ENCODE data around the gene CLUH.
A peak's percentile ranks its signal among the peaks of the same experiment; 100 is the strongest.

The CLUH gene

DNA sequence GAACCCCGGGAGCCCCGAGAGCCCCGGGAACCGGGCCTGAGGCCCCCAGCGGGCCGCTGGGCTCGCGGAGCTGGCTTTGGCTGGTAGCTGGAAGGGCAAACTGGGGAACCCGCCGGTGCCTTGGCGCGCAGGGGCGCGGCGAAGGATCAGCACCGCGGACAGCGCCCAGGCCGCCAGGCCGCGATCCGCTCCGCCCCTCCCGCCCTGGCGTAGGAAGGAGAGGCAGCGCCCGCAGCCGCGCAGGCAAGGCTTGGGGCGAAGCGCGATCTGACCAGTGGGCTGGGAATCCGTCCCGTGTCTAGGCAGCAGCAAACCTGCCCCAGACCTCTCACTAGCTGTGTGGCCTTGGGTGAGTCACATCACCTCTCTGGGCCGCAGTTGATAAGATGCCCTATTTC is 38.2 kb upstream of the CLUH start (continued):
- TF ChIP-seq, protein P1, sequence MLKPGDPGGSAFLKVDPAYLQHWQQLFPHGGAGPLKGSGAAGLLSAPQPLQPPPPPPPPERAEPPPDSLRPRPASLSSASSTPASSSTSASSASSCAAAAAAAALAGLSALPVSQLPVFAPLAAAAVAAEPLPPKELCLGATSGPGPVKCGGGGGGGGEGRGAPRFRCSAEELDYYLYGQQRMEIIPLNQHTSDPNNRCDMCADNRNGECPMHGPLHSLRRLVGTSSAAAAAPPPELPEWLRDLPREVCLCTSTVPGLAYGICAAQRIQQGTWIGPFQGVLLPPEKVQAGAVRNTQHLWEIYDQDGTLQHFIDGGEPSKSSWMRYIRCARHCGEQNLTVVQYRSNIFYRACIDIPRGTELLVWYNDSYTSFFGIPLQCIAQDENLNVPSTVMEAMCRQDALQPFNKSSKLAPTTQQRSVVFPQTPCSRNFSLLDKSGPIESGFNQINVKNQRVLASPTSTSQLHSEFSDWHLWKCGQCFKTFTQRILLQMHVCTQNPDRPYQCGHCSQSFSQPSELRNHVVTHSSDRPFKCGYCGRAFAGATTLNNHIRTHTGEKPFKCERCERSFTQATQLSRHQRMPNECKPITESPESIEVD (tag by site-specific recombination; IDR thresholded peaks at IDR 0.05) = no peak
- TF ChIP-seq KLF7 (tag by site-specific recombination; IDR thresholded peaks at IDR 0.05; ENCODE audit: borderline replicate concordance) = peak; percentile 25; the same call in 1 of the 2 replicates
- TF ChIP-seq, protein P2, sequence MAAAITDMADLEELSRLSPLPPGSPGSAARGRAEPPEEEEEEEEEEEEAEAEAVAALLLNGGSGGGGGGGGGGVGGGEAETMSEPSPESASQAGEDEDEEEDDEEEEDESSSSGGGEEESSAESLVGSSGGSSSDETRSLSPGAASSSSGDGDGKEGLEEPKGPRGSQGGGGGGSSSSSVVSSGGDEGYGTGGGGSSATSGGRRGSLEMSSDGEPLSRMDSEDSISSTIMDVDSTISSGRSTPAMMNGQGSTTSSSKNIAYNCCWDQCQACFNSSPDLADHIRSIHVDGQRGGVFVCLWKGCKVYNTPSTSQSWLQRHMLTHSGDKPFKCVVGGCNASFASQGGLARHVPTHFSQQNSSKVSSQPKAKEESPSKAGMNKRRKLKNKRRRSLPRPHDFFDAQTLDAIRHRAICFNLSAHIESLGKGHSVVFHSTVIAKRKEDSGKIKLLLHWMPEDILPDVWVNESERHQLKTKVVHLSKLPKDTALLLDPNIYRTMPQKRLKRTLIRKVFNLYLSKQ (tag by site-specific recombination; IDR thresholded peaks at IDR 0.05; ENCODE audit: borderline replicate concordance) = no peak
- TF ChIP-seq ZNF610 (tag by site-specific recombination; IDR thresholded peaks at IDR 0.05; ENCODE audit: borderline replicate concordance) = no peak
- TF ChIP-seq, protein P3, sequence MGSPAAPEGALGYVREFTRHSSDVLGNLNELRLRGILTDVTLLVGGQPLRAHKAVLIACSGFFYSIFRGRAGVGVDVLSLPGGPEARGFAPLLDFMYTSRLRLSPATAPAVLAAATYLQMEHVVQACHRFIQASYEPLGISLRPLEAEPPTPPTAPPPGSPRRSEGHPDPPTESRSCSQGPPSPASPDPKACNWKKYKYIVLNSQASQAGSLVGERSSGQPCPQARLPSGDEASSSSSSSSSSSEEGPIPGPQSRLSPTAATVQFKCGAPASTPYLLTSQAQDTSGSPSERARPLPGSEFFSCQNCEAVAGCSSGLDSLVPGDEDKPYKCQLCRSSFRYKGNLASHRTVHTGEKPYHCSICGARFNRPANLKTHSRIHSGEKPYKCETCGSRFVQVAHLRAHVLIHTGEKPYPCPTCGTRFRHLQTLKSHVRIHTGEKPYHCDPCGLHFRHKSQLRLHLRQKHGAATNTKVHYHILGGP (tag by site-specific recombination; IDR thresholded peaks at IDR 0.05) = no peak
- TF ChIP-seq, protein P4, sequence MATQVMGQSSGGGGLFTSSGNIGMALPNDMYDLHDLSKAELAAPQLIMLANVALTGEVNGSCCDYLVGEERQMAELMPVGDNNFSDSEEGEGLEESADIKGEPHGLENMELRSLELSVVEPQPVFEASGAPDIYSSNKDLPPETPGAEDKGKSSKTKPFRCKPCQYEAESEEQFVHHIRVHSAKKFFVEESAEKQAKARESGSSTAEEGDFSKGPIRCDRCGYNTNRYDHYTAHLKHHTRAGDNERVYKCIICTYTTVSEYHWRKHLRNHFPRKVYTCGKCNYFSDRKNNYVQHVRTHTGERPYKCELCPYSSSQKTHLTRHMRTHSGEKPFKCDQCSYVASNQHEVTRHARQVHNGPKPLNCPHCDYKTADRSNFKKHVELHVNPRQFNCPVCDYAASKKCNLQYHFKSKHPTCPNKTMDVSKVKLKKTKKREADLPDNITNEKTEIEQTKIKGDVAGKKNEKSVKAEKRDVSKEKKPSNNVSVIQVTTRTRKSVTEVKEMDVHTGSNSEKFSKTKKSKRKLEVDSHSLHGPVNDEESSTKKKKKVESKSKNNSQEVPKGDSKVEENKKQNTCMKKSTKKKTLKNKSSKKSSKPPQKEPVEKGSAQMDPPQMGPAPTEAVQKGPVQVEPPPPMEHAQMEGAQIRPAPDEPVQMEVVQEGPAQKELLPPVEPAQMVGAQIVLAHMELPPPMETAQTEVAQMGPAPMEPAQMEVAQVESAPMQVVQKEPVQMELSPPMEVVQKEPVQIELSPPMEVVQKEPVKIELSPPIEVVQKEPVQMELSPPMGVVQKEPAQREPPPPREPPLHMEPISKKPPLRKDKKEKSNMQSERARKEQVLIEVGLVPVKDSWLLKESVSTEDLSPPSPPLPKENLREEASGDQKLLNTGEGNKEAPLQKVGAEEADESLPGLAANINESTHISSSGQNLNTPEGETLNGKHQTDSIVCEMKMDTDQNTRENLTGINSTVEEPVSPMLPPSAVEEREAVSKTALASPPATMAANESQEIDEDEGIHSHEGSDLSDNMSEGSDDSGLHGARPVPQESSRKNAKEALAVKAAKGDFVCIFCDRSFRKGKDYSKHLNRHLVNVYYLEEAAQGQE (tag by site-specific recombination; IDR thresholded peaks at IDR 0.05) = peak; percentile 99
- no peak for TF ChIP-seq OVOL3 (tag by site-specific recombination; IDR thresholded peaks at IDR 0.05)
- TF ChIP-seq, protein P5, sequence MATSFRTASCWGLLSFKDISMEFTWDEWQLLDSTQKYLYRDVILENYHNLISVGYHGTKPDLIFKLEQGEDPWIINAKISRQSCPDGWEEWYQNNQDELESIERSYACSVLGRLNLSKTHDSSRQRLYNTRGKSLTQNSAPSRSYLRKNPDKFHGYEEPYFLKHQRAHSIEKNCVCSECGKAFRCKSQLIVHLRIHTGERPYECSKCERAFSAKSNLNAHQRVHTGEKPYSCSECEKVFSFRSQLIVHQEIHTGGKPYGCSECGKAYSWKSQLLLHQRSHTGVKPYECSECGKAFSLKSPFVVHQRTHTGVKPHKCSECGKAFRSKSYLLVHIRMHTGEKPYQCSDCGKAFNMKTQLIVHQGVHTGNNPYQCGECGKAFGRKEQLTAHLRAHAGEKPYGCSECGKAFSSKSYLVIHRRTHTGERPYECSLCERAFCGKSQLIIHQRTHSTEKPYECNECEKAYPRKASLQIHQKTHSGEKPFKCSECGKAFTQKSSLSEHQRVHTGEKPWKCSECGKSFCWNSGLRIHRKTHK (tag by site-specific recombination; IDR thresholded peaks at IDR 0.05) = no peak
- TF ChIP-seq, protein P6, sequence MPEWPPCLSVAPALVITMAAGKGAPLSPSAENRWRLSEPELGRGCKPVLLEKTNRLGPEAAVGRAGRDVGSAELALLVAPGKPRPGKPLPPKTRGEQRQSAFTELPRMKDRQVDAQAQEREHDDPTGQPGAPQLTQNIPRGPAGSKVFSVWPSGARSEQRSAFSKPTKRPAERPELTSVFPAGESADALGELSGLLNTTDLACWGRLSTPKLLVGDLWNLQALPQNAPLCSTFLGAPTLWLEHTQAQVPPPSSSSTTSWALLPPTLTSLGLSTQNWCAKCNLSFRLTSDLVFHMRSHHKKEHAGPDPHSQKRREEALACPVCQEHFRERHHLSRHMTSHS (tag by site-specific recombination; IDR thresholded peaks at IDR 0.05) = no peak
- TF ChIP-seq ZNF510 (tag by site-specific recombination; IDR thresholded peaks at IDR 0.05; ENCODE audit: insufficient replicate concordance) = no peak
- TF ChIP-seq, protein P7, sequence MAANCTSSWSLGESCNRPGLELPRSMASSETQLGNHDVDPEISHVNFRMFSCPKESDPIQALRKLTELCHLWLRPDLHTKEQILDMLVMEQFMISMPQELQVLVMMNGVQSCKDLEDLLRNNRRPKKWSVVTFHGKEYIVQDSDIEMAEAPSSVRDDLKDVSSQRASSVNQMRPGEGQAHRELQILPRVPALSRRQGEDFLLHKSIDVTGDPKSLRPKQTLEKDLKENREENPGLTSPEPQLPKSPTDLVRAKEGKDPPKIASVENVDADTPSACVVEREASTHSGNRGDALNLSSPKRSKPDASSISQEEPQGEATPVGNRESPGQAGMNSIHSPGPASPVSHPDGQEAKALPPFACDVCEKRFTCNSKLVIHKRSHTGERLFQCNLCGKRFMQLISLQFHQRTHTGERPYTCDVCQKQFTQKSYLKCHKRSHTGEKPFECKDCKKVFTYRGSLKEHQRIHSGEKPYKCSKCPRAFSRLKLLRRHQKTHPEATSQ (tag by site-specific recombination; IDR thresholded peaks at IDR 0.05) = no peak
- TF ChIP-seq, protein P8, sequence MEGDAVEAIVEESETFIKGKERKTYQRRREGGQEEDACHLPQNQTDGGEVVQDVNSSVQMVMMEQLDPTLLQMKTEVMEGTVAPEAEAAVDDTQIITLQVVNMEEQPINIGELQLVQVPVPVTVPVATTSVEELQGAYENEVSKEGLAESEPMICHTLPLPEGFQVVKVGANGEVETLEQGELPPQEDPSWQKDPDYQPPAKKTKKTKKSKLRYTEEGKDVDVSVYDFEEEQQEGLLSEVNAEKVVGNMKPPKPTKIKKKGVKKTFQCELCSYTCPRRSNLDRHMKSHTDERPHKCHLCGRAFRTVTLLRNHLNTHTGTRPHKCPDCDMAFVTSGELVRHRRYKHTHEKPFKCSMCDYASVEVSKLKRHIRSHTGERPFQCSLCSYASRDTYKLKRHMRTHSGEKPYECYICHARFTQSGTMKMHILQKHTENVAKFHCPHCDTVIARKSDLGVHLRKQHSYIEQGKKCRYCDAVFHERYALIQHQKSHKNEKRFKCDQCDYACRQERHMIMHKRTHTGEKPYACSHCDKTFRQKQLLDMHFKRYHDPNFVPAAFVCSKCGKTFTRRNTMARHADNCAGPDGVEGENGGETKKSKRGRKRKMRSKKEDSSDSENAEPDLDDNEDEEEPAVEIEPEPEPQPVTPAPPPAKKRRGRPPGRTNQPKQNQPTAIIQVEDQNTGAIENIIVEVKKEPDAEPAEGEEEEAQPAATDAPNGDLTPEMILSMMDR (tag by site-specific recombination; IDR thresholded peaks at IDR 0.05) = peak; percentile 10; the same call in 1 of the 2 replicates
- no peak for TF ChIP-seq ZNF624 (tag by site-specific recombination; IDR thresholded peaks at IDR 0.05)
- no peak for TF ChIP-seq SCRT2 (tag by site-specific recombination; IDR thresholded peaks at IDR 0.05)
- TF ChIP-seq ZNF341 (tag by site-specific recombination; IDR thresholded peaks at IDR 0.05; ENCODE audit: low read depth) = peak; percentile 30; the same call in 1 of the 2 replicates
- no peak for TF ChIP-seq ZNF114 (tag by site-specific recombination; IDR thresholded peaks at IDR 0.05)
- no peak for TF ChIP-seq ZNF274 (IDR thresholded peaks at IDR 0.05; ENCODE audit: low read length)
- no peak for TF ChIP-seq ZNF274 (tag by site-specific recombination; IDR thresholded peaks at IDR 0.05; ENCODE audit: borderline replicate concordance)
- no peak for TF ChIP-seq ZNF664 (tag by site-specific recombination; IDR thresholded peaks at IDR 0.05)
- TF ChIP-seq ZNF426 (tag by site-specific recombination; IDR thresholded peaks at IDR 0.05) = no peak
- TF ChIP-seq, protein P9, sequence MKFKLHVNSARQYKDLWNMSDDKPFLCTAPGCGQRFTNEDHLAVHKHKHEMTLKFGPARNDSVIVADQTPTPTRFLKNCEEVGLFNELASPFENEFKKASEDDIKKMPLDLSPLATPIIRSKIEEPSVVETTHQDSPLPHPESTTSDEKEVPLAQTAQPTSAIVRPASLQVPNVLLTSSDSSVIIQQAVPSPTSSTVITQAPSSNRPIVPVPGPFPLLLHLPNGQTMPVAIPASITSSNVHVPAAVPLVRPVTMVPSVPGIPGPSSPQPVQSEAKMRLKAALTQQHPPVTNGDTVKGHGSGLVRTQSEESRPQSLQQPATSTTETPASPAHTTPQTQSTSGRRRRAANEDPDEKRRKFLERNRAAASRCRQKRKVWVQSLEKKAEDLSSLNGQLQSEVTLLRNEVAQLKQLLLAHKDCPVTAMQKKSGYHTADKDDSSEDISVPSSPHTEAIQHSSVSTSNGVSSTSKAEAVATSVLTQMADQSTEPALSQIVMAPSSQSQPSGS (tag by site-specific recombination; IDR thresholded peaks at IDR 0.05; ENCODE audit: low read depth) = no peak
- no peak for TF ChIP-seq ZNF629 (tag by site-specific recombination; IDR thresholded peaks at IDR 0.05)
- TF ChIP-seq ZBTB20 (tag by site-specific recombination; IDR thresholded peaks at IDR 0.05) = peak; percentile 20; the same call in 1 of the 2 replicates
- TF ChIP-seq TRIM28 (IDR thresholded peaks at IDR 0.05; ENCODE audit: borderline replicate concordance, low read length) = no peak
- no peak for TF ChIP-seq ZBTB1 (tag by site-specific recombination; IDR thresholded peaks at IDR 0.05)
